Adrenal gland (tissue), 5 donors: ENCODE measurements around the gene DNAJC8.

ENCODE experiments used
- POLR2A ChIP-seq, 2 donors: fragments of 450-650 bp; IDR thresholded peaks; one replicate each; pipeline ENCODE4 v1.6.1; 2017; ENCODE audit warnings: antibody characterized with exemption in 2 of 2, mild to moderate bottlenecking in 2 of 2, moderate library complexity in 1 of 2
- TF ChIP-seq, protein P1 (sequence below), 6 experiments: fragments of 450-650 bp in 4 of 6; fragments of 200-600 bp in 2 of 6; sonication (generic) in 1 of 6; IDR thresholded peaks; 1 replicate in 5 of 6; 2 replicates in 1 of 6; pipeline versions ENCODE4 v1.5.1 to v1.8.0; 2016 to 2021; ENCODE audit warnings: antibody characterized with exemption in 6 of 6, mild to moderate bottlenecking in 2 of 6, moderate library complexity in 1 of 6
- donor health status: DM: no; HTN: no; CAD: no.

DNA sequence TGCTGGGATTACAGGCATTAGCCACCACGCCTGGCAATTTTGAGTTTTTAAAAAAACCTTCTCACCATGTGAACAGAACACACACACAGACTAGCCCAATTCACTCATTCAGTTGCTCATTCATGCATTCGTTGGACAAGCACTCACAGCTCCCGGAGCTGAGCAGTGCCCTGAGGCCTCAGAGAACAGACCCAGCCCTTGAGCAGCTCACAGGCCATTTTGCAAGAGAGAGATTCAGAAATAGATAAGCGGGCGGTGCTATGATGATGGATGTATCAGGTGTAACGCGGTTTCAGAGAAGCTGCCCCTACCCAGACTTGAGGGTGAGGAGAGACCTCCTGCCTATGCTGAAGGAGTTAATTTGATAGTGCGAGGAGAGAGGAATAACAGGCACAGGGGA lies 74.9 kb downstream of the DNAJC8 start:
- TF ChIP-seq, protein P1, sequence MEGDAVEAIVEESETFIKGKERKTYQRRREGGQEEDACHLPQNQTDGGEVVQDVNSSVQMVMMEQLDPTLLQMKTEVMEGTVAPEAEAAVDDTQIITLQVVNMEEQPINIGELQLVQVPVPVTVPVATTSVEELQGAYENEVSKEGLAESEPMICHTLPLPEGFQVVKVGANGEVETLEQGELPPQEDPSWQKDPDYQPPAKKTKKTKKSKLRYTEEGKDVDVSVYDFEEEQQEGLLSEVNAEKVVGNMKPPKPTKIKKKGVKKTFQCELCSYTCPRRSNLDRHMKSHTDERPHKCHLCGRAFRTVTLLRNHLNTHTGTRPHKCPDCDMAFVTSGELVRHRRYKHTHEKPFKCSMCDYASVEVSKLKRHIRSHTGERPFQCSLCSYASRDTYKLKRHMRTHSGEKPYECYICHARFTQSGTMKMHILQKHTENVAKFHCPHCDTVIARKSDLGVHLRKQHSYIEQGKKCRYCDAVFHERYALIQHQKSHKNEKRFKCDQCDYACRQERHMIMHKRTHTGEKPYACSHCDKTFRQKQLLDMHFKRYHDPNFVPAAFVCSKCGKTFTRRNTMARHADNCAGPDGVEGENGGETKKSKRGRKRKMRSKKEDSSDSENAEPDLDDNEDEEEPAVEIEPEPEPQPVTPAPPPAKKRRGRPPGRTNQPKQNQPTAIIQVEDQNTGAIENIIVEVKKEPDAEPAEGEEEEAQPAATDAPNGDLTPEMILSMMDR (IDR thresholded peaks at IDR 0.05) = no peak
- no peak for TF ChIP-seq POLR2A (IDR thresholded peaks at IDR 0.05)
